ENCODE results near the gene PRRT4.

The PRRT4 gene

GRCh38 chr7:128309124-128309523, 52.4 kb downstream of the PRRT4 start:
- H3K4ac ChIP-seq (ENCODE audit: low read depth, low read length): no peak overlapping the region
- no peak overlapping the region for H4K8ac ChIP-seq (ENCODE audit: low read depth, low read length)
- H4K12ac ChIP-seq (ENCODE audit: low read depth, low read length): no peak overlapping the region
- peaks cover 0 to 6% of the 10 kb centered on the region in 2 experiments for H3K4me1 ChIP-seq (ENCODE audit: control insufficient read depth in 1 of 2, insufficient read depth in 2 of 2, low read length in 2 of 2)
- H3K9ac ChIP-seq (ENCODE audit: low read length): no peak overlapping the region
- H2AK5ac ChIP-seq (ENCODE audit: low read length): no peak overlapping the region
- no peak overlapping the region for H3K4me3 ChIP-seq (ENCODE audit: low read depth, low read length)
- no peak overlapping the region for H2BK120ac ChIP-seq (ENCODE audit: insufficient read depth, low read length, poor library complexity)
- no peak for DNase-seq
- H2AFZ ChIP-seq (ENCODE audit: insufficient read depth, low read length, poor library complexity): no peak overlapping the region
- no peak overlapping the region for H3K14ac ChIP-seq (ENCODE audit: low read length)
- H3K18ac ChIP-seq (ENCODE audit: low read length): no peak overlapping the region
- peaks cover 24 to 42% of the 10 kb centered on the region in 2 experiments for H3K36me3 ChIP-seq (ENCODE audit: control insufficient read depth in 1 of 2, insufficient read depth in 2 of 2, low read length in 2 of 2)
- H3K23ac ChIP-seq (ENCODE audit: low read length): no peak overlapping the region
- H3K79me2 ChIP-seq (ENCODE audit: control insufficient read depth, insufficient read depth, low read length, poor library complexity): no peaks in the 10 kb centered on the region
- H3K4me2 ChIP-seq (ENCODE audit: low read length): no peak overlapping the region
- no peaks in the 10 kb centered on the region for H3K79me1 ChIP-seq (ENCODE audit: low read length)
- H2BK12ac ChIP-seq (ENCODE audit: low read length): no peak overlapping the region
- no peaks in the 10 kb centered on the region for H3K27me3 ChIP-seq (ENCODE audit: insufficient read depth, low read length)
- no peak overlapping the region for H4K91ac ChIP-seq (ENCODE audit: low read depth, low read length)
- no CpG with 5 or more reads among the region's 6 CpGs for WGBS (ENCODE audit: extremely low coverage, insufficient coverage, insufficient read length)
- H2BK5ac ChIP-seq (ENCODE audit: low read depth, low read length, poor library complexity): no peak overlapping the region
- H3K27ac ChIP-seq (ENCODE audit: low read depth, low read length): no peak overlapping the region
- H3K9me3 ChIP-seq (ENCODE audit: insufficient read depth, low read depth, low read length): no peaks in the 10 kb centered on the region

DNA sequence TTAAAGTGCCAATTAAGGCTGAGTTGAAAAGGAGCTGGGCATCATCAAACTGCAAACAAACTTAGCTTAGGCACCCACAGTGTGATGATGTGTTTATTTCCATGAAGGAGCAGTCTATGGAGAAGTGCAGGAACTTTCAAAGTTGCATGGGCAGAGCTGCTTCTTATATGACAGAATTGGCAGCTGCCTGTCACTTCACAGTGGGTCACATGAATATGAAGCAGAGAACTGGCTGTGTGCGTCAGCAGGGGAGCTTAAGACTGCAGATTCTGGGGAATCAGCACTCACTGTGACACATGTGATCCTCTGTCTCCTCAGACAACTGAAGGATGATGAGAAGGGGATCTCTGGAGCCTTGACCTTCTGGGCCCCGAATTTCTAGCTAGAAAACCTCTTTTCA, 54.4 kb downstream of the PRRT4 start:
- peak in 1 of 2 donors; percentile 8 for DNase-seq
- no peaks in the 10 kb centered on the region for H3K79me2 ChIP-seq (ENCODE audit: control insufficient read depth, insufficient read depth, low read length, poor library complexity)
- H4K91ac ChIP-seq (ENCODE audit: low read depth, low read length): no peak overlapping the region
- no peak overlapping the region for H3K4me2 ChIP-seq (ENCODE audit: low read length)
- no peak overlapping the region for H3K23ac ChIP-seq (ENCODE audit: low read length)
- H2AFZ ChIP-seq (ENCODE audit: insufficient read depth, low read length, poor library complexity): no peak overlapping the region
- H3K4me3 ChIP-seq (ENCODE audit: low read depth, low read length): no peak overlapping the region
- H3K9me3 ChIP-seq (ENCODE audit: insufficient read depth, low read depth, low read length): no peaks in the 10 kb centered on the region
- no peak overlapping the region for H4K8ac ChIP-seq (ENCODE audit: low read depth, low read length)
- H3K4me1 ChIP-seq (ENCODE audit: control insufficient read depth in 1 of 2, insufficient read depth in 2 of 2, low read length in 2 of 2): peaks cover 0 to 6% of the 10 kb centered on the region in 2 experiments
- no peaks in the 10 kb centered on the region for H3K27me3 ChIP-seq (ENCODE audit: insufficient read depth, low read length)
- H3K79me1 ChIP-seq (ENCODE audit: low read length): no peaks in the 10 kb centered on the region
- no peak overlapping the region for H3K9ac ChIP-seq (ENCODE audit: low read length)
- H2BK120ac ChIP-seq (ENCODE audit: insufficient read depth, low read length, poor library complexity): no peak overlapping the region
- no peak overlapping the region for H3K14ac ChIP-seq (ENCODE audit: low read length)
- H4K12ac ChIP-seq (ENCODE audit: low read depth, low read length): no peak overlapping the region
- no peak overlapping the region for H3K18ac ChIP-seq (ENCODE audit: low read length)
- no peak overlapping the region for H2AK5ac ChIP-seq (ENCODE audit: low read length)
- H3K4ac ChIP-seq (ENCODE audit: low read depth, low read length): no peak overlapping the region
- H3K36me3 ChIP-seq (ENCODE audit: control insufficient read depth in 1 of 2, insufficient read depth in 2 of 2, low read length in 2 of 2): peaks cover 24 to 40% of the 10 kb centered on the region in 2 experiments
- H2BK5ac ChIP-seq (ENCODE audit: low read depth, low read length, poor library complexity): no peak overlapping the region
- H3K27ac ChIP-seq (ENCODE audit: low read depth, low read length): no peak overlapping the region
- no CpG with 5 or more reads among the region's 2 CpGs for WGBS (ENCODE audit: extremely low coverage, insufficient coverage, insufficient read length)
- no peak overlapping the region for H2BK12ac ChIP-seq (ENCODE audit: low read length)

GRCh38 chr7:128304212-128304611, 57.3 kb downstream of the PRRT4 start:
- no peaks in the 10 kb centered on the region for H3K27me3 ChIP-seq (ENCODE audit: insufficient read depth, low read length)
- H4K12ac ChIP-seq (ENCODE audit: low read depth, low read length): no peak overlapping the region
- no peak overlapping the region for H3K18ac ChIP-seq (ENCODE audit: low read length)
- H3K36me3 ChIP-seq (ENCODE audit: control insufficient read depth in 1 of 2, insufficient read depth in 2 of 2, low read length in 2 of 2): peaks cover 17 to 26% of the 10 kb centered on the region in 2 experiments
- H3K14ac ChIP-seq (ENCODE audit: low read length): no peak overlapping the region
- no peaks in the 10 kb centered on the region for H3K4me1 ChIP-seq (ENCODE audit: control insufficient read depth in 1 of 2, insufficient read depth in 2 of 2, low read length in 2 of 2)
- peak; percentile 42 to 82 for DNase-seq
- no peaks in the 10 kb centered on the region for H3K79me2 ChIP-seq (ENCODE audit: control insufficient read depth, insufficient read depth, low read length, poor library complexity)
- no peak overlapping the region for H3K27ac ChIP-seq (ENCODE audit: low read depth, low read length)
- H3K9ac ChIP-seq (ENCODE audit: low read length): no peak overlapping the region
- no CpG with 5 or more reads among the region's 1 CpG for WGBS (ENCODE audit: extremely low coverage, insufficient coverage, insufficient read length)
- no peak overlapping the region for H4K91ac ChIP-seq (ENCODE audit: low read depth, low read length)
- H3K4me2 ChIP-seq (ENCODE audit: low read length): no peak overlapping the region
- H3K23ac ChIP-seq (ENCODE audit: low read length): no peak overlapping the region
- no peaks in the 10 kb centered on the region for H3K9me3 ChIP-seq (ENCODE audit: insufficient read depth, low read depth, low read length)
- no peak overlapping the region for H4K8ac ChIP-seq (ENCODE audit: low read depth, low read length)
- no peak overlapping the region for H2BK12ac ChIP-seq (ENCODE audit: low read length)
- H2AFZ ChIP-seq (ENCODE audit: insufficient read depth, low read length, poor library complexity): no peak overlapping the region
- no peaks in the 10 kb centered on the region for H3K79me1 ChIP-seq (ENCODE audit: low read length)
- no peak overlapping the region for H3K4ac ChIP-seq (ENCODE audit: low read depth, low read length)
- no peak overlapping the region for H2AK5ac ChIP-seq (ENCODE audit: low read length)
- no peak overlapping the region for H3K4me3 ChIP-seq (ENCODE audit: low read depth, low read length)
- H2BK120ac ChIP-seq (ENCODE audit: insufficient read depth, low read length, poor library complexity): no peak overlapping the region
- H2BK5ac ChIP-seq (ENCODE audit: low read depth, low read length, poor library complexity): no peak overlapping the region

DNA sequence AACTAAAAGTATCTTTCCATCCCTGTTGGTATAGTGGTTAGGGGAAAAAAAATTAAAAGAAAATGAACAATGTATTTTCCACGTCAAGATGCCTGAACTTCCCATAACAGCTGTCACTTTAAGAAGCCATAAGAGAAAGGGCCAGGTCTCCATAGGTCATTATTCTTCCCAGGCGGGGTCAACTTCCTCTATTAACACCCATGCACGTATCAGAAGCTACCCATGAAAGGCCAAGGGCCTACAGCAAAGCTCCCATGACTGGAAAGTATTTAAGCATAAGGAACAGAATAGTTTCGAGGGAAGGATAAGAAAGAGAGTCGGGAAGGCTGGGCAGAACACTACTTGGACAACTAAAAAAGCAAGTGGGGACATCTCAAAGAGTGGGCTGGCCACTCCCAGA, 57.8 kb downstream of the PRRT4 start:
- no peak overlapping the region for H4K12ac ChIP-seq (ENCODE audit: low read depth, low read length)
- peaks cover 17 to 26% of the 10 kb centered on the region in 2 experiments for H3K36me3 ChIP-seq (ENCODE audit: control insufficient read depth in 1 of 2, insufficient read depth in 2 of 2, low read length in 2 of 2)
- no peak overlapping the region for H3K27ac ChIP-seq (ENCODE audit: low read depth, low read length)
- no peak overlapping the region for H4K91ac ChIP-seq (ENCODE audit: low read depth, low read length)
- no peak overlapping the region for H3K4ac ChIP-seq (ENCODE audit: low read depth, low read length)
- no peak overlapping the region for H2BK12ac ChIP-seq (ENCODE audit: low read length)
- no peak overlapping the region for H3K23ac ChIP-seq (ENCODE audit: low read length)
- no peak overlapping the region for H4K8ac ChIP-seq (ENCODE audit: low read depth, low read length)
- H3K4me1 ChIP-seq (ENCODE audit: control insufficient read depth in 1 of 2, insufficient read depth in 2 of 2, low read length in 2 of 2): no peaks in the 10 kb centered on the region
- no peak overlapping the region for H2BK5ac ChIP-seq (ENCODE audit: low read depth, low read length, poor library complexity)
- no peaks in the 10 kb centered on the region for H3K79me1 ChIP-seq (ENCODE audit: low read length)
- H3K79me2 ChIP-seq (ENCODE audit: control insufficient read depth, insufficient read depth, low read length, poor library complexity): no peaks in the 10 kb centered on the region
- no peaks in the 10 kb centered on the region for H3K9me3 ChIP-seq (ENCODE audit: insufficient read depth, low read depth, low read length)
- H3K27me3 ChIP-seq (ENCODE audit: insufficient read depth, low read length): no peaks in the 10 kb centered on the region
- no peak overlapping the region for H3K9ac ChIP-seq (ENCODE audit: low read length)
- no CpG with 5 or more reads among the region's 5 CpGs for WGBS (ENCODE audit: extremely low coverage, insufficient coverage, insufficient read length)
- no peak overlapping the region for H2AFZ ChIP-seq (ENCODE audit: insufficient read depth, low read length, poor library complexity)
- H3K4me2 ChIP-seq (ENCODE audit: low read length): no peak overlapping the region
- no peak for DNase-seq
- H2BK120ac ChIP-seq (ENCODE audit: insufficient read depth, low read length, poor library complexity): no peak overlapping the region
- H2AK5ac ChIP-seq (ENCODE audit: low read length): no peak overlapping the region
- H3K14ac ChIP-seq (ENCODE audit: low read length): no peak overlapping the region
- H3K4me3 ChIP-seq (ENCODE audit: low read depth, low read length): no peak overlapping the region
- H3K18ac ChIP-seq (ENCODE audit: low read length): no peak overlapping the region

Measured in trophoblast cell (in vitro differentiated cells and primary cell).